ENCODE data around the gene WFDC11.

WFDC11 gene

DNA sequence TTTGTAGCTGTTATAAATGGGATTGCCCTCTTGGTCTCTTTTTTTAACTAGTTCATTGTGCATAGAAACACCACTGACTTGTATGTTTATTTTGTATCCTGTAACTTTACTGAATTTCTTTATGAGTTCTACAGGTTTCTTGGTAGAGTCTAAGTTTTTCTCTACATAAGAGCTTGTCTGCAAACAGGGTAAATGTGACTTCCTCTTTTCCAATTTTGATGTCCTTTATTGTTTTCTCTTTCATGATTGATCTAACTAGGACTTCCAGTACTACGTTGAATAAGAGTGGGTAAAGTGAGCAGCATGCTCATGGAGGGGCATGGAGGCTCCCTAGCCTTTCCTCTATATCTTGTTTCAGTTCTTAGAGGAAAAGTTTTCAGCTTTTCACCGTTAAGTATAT is 43.5 kb downstream of the WFDC11 start:
- no peak for DNase-seq

DNA sequence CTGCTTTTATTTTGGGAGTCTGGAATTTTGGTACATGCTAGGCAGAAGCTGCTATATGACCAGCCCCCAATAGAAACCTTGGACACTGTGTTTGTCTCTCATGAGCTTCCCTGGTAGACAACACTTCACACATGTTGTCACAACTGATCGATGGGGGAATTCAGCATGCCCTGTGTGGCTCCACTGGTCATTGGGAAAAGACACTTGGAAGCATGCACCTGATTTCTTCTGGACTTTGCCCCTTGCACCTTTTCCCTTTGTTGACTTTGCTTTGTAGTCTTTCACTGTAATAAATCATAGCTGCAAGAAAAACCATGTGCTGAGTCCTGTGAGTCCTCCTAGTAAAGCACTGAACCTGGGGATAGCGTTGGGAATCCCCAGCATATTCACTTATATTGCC is 48.4 kb downstream of the WFDC11 start:
- no peak for DNase-seq

DNA sequence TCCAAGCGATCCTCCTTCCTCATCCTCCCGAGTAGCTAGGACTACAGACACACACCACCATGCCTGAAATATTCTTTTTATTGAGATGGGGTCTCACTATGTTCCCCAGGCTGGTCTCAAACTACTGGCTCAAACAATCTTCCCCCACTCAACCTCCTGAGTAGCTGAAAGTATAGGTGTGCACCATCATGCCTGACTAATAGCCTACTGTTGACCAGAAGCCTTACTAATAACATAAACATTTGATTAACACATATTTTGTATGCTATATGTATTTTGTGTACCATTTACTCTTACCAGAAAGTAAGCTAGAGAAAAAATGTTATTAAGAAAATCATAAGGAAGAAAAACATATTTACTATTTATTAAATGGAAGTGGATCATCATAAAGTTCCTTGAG is 52.4 kb downstream of the WFDC11 start:
- DNase-seq, result no peak

DNA sequence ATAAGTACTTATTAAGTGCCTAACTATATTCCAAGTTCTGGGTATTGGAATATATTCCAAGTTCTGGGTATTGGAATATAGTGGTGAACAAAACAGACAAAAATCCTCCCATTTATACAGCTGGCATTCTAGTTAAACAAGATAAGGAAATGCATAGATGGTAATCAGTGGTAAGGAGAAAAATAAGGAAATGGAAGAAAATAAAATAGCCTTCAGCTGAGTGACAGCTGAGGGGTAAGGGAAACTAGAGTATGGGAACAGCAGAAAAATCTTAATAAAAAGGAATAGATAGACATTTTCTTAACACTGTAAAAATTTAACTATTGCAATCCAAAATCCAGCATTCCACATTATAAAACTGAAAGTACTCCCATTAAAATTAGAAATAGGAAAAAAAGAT is 57.7 kb downstream of the WFDC11 start:
- DNase-seq, result no peak

DNA sequence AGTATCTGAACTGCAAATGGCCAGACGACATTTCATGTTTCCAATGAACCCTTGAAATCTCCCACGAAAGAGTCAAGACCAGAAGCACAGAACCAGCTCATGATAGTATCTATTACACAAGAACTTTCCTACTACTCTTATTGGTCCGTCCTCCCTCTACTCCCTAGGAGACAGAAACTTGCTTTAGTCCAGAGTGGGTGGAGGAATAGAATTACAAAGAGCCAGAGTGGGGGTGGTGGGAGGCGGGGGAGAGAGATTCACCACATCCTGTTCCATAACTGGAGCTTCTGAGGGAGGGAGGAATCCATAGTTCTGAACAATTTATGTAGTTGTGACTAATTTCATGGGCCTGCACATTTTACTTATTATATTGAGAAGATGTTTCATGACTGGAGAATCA is 59.0 kb downstream of the WFDC11 start:
- peak in 2 of 58 donors; percentile 5 to 22 for DNase-seq

DNA sequence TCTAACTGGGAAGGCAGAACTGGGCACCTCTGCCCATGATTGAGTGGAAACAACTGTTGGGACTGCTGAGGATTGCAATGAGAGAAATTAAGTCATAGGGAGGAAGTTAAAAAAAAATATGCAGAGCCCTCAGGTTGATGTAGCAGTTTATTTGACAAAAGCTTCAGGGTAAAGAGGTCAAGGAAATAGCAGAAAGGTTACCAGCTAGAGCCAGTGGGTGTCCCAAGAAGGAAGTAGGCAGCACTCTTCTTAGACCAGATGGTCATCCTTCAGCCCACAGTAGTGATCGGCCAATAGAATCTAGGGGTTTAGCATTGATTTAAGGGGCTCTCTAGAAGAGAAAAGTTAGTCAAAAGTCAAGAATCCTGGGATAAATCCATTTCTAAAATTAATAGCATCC is 62.2 kb downstream of the WFDC11 start:
- no peak for DNase-seq

Data from anterior cingulate cortex (tissue), 58 donors.